Activated CD4-positive, alpha-beta T cell treated with anti-CD3 and anti-CD28 coated beads, Interleukin-2, amount 50 U/mL, for 48 hours (primary cell): ENCODE results near the gene STT3B.
"Not testable (repeated sequence)": the region's sequence is repeated elsewhere in the genome, so short reads cannot be mapped to it uniquely, and the experiment has no call there.

Experiments used
- DNase-seq, 2 experiments: peaks; one replicate each; pipeline ENCODE4 v3.0.0-alpha.2; 2020

Gene STT3B

GRCh38 chr3:31532587-31533168 lies at the start of gene STT3B:
Gene STT3B (plus strand): TSS chr3:31532925. CDS start chr3:31532999, 74 bp downstream.
- DNase-seq, result peak; percentile 80 to 86

DNA sequence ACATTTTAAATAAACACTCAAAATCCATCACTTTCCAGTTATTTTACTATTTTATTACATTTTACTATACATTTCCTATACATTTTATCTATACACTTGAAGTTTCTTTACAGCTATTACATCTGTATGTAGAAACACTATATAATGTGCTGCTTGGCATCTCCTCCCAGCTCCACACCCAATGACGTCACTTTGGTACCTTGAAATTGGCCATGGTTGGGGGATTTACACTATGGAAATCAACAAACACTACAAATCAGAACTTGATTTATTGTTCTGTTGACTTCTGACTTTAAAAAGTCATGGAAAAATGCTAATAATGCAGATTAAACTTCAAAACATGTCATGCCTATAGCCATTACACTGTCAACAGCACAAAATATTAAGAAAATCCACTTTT lies 48.9 kb upstream of the STT3B start:
- no peak for DNase-seq

DNA sequence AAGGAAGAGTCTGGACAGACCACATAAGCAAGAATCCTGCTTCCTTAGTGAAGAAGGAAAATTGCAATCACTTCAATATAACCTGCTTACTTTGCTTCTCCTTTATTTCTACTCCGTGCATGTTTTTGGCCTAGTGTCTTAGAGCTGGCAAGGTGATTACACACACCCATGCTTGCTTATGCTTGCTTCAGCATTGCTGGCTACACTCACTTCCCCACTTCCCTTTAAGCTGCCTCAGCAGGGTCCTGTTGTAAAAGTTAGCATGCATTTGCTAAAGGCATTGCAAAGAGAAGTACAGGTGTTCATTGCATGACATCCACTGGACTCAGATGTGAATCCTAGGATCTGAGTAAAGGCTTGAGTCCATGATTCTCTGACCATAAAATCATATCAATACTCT lies 47.5 kb upstream of the STT3B start:
- no peak for DNase-seq

DNA sequence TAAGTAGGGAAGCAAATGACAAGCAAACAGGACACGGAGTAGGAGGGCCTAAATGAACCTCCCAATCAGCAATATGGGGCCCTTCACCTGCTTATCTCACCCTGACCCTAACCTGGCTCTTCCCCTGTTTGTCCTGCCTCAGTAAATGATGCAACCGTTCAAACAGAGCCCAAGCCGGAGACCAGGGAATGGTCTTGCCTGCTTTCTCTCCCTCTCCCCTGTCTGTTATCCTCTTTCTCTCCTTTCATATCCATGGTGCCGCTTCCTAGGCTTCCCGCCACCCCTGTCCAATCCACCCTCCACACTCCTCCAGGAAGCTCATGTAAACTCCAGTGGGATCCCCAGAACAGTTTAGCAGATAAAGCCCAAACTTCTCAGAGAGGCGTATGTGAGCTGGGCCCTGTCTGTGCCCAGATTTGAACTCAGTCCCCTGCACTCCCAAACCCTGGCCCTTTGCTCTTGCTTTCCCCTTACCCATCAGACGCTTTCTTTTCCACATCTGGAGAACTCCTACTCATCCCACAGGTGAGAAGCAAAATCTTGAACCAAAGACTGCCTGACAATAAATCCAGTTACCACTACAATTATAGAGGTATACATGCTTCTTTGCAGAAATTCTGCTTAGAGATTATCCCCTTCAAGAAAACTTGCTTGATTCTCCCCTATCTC lies 45.7 kb upstream of the STT3B start:
- no peak for DNase-seq

GRCh38 chr3:31488475-31489017 lies 44.2 kb upstream of the STT3B start:
- DNase-seq, result no peak

GRCh38 chr3:31490502-31490901 lies 42.2 kb upstream of the STT3B start:
- no peak for DNase-seq

GRCh38 chr3:31491660-31492059 lies 41.1 kb upstream of the STT3B start:
- no peak for DNase-seq

DNA sequence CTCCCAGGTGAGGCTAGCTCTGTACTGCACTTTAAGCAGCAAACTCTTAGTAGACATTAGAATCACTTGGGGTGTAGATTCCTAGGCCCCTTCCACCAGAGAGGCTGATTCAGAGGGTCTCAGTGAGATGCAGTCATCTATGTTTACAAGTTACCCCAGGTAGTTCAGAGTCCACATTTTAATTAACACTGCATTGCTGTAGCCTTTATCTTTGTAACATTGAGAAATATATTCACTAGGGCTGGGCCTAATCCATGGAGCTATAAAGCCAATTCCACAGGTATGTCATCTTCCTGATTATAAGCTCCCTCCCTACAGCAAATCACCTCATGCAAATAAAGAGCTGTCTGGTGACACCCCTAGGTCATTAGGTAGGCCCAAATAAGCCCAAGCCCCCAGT lies 39.6 kb upstream of the STT3B start:
- no peak for DNase-seq

- no peak for DNase-seq
Measured at GRCh38 chr3:31495971-31496665, 36.6 kb upstream of the STT3B start.

DNA sequence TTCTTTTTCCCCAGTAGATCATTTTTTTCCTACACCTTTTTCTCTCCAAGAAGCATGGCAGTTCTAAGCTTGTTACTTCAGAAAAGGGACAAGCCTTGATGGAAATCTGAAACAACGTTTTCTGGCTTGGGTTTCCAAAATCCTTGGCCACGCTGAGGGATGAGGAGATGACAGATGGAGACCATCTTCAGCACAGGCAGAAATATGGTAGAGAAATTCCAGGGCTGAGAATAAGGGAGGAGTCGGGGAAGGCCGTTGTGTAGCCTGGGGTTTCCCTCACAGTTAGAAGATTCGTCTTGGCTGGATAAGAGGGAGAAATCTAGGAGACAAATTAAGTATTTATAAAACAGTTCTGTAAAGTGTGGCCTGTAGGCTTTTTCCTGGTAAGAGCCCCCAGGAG lies 33.9 kb upstream of the STT3B start:
- DNase-seq, result no peak

DNA sequence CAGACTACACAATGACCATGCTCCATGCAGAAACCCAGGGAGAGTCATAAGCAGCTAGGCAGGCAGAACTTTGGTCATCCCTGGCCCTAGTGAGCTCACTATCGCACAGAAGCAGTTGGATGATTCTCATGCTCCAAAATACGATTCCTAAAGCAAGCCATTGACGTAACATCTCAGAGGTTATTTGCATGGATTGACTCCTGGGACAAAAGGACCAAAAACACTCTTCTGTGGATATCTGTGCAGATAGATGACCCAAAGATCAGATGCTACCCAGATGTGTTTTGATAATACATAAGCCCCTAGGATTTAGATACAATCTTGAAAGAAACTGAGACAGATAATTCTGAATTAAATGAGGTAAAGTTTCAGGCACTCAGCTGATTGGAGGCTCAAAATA lies 33.4 kb upstream of the STT3B start:
- no peak for DNase-seq

DNA sequence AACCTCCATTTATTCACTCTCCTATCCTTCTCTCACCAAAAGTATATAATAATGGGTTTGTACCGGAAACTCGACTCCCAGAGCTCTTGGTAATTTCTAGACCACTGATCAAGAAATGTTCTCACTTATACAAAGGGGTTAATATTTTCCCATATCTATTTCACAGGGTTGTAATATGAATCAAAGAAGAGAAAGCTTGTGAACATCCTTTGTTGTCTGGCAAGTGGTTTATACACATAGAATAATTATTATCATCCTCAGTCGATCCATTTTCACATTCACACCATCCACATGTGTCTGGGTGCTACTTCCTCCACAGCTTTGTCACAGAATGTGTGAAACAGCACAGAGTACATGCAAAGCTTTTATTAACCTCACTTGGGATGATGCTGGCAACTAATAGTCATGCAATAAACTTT lies 29.9 kb upstream of the STT3B start:
- DNase-seq, result no peak

GRCh38 chr3:31503456-31503855 lies 29.3 kb upstream of the STT3B start:
- no peak for DNase-seq

DNA sequence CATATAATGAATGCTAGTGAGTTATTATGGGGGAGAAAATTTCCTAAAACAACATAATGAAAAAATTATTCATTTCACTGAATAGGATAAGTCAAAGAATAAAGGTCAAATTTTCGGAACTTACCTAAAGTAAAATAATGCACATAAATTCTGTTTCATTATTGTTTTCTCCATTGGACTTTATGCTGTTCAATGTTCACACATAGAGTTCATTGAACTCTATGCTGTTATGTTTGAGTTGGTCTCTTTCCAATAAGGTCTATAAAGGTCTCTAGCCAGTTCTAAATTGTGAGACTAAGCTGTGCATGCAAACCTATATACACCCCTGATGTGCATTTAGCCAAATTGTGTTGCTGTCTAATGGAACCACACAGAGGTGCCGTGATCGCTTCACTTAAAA lies 28.5 kb upstream of the STT3B start:
- no peak for DNase-seq

DNA sequence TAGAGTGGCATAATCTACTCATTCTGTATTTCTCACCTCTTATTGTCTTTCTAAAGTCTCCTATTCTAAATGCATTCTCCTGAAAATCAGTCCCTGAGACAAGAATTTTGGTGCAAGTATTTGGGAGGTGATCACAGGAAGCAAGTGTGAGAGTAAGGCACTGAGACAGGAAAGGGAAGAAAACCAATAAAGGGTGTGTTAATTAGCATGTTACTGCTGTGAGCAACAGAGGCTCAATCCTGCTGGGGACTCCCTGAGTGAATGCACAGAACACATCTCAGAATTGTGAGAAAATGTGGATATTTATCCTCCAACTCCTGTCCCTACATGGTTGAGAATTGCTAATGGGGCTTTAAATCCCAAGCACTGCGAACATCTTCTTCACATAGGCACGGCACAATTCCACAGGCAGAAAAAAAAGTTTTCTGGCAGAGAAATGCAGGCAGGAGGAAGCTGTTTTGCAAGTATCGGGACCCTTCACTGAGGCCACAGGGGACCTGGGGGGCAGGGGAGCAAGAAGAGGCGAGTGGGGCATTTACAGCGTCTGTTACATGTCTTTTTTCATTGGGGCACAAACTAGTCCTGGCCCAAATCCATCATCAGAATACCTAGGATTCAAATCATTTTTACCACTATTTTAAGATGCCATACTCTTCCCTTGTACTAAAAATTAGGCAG lies 27.2 kb upstream of the STT3B start:
- no peak for DNase-seq

DNA sequence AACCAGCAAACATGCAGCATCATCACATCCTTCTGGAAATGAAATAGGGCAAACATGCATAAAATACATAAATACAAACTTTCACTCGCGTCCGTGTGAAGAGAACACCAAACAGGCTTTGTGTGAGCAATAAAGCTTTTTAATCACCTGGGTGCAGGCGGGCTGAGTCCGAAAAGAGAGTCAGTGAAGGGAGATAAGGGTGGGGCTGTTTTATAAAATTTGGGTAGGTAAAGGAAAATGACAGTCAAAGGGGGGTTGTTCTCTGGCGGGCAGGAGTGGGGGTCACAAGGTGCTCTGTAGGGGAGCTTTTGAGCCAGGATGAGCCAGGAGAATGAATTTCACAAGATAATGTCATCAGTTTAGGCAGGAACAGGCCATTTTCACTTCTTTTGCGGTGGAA lies 26.2 kb upstream of the STT3B start:
- not testable (repeated sequence) for DNase-seq

DNA sequence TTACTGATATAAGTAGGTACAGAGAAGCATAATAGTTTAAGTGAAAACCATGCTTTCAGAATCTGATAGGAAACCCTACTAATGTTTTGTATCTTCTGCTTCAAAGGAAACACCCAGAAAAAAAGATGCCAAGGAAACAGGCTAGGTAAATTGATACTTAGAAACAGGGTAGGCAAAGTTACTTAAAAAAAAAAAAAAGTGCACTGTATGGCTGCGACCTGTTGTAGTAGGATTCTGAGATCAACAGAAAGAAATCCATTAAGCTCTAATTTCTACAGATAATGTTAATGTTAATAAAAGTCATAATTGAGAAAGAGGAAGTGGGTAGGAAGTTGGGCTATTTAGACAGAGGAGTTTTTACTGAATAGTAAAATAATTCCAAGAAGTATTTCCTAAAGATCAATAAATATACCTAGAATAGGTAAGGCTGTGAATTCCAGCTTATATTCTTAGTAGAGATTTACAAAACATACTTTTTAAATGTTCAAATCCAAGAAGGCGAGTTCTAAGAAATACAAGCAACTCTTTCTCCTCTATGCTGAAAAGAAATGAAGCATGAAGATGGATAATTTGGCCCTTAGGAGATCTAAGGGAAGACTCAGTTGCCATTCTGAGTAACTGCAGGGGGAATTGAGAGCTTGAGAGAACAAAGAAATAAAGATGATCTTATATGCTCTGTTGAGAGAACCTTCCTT lies 24.1 kb upstream of the STT3B start:
- DNase-seq, result no peak

- no peak for DNase-seq
Measured at GRCh38 chr3:31509147-31509728, 23.5 kb upstream of the STT3B start.

DNA sequence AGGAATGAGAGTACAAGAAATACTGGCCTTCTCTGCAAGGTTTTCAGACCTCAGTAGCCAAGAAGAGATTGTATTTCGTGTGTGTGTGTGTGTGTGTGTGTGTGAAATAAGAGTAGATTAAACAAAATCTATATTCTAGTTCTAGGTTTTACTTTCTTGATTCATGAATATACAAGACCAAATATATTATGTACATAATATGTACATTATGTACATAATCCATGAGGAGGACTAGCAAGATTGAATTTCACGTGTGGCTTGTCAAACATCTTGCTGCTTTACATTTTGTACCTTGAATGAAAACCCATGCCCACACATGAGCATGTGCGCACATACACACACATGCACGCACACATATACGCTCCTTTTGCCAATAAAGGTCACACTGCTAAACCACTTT lies 18.2 kb upstream of the STT3B start:
- DNase-seq, result no peak

DNA sequence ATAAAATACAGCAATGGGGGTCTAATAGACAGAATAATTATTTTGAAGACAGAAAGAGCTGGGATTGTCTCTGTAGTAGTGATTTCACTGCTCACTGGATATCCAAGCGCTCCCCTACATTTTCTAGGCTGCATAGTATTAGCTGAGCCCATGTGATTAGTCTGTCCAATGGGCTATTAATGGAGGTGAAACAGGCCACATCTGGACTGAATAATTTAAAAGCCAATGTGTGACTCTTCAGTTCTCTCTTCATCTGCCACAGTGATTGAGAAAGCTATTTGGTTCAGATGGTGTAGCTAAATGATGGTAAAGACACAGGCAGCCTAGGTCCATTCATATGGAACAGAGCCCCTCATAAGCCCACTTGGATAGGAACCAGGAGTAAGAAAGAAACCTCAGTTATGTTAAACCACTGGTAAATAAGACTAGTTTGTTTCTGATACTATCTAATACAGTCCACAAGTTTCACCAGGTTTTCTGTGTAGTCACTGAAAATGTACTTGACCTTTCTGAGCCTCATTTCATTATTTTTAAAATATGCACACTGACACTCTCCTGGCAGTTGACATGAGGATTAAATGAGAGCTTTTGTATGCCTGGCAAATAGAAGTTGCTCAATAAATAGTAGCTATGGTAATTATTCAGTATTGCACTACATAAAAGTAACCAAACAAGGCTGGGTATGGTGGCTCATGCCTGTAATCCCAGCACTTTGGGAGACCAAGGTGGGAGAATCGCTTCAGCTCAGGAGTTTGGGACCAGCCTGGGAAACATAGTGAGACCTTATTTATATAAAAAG lies 17.0 kb upstream of the STT3B start:
- DNase-seq, result no peak

GRCh38 chr3:31516757-31517156 lies 16.0 kb upstream of the STT3B start:
- no peak for DNase-seq

DNA sequence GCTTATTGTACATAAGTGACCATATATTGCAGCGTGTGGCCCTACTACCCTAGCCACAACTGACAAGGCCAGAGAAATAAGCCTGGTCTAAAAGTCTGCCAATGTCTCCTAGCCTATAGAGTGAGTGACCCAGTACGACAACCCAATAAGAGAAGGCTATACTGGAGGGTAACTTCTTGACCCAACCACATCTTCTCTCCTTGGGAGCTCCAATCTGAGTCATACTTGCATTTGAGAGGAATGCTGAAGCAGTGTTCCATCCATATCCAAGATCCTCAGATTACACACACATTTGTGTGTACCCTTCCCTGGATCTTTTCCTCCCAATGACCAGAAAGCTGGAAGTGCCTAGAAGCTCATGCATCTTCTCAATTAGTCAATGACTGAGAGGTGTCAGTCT lies 11.3 kb upstream of the STT3B start:
- DNase-seq, result no peak
